ENCODE measurements around the gene LDLRAD4.

DNA sequence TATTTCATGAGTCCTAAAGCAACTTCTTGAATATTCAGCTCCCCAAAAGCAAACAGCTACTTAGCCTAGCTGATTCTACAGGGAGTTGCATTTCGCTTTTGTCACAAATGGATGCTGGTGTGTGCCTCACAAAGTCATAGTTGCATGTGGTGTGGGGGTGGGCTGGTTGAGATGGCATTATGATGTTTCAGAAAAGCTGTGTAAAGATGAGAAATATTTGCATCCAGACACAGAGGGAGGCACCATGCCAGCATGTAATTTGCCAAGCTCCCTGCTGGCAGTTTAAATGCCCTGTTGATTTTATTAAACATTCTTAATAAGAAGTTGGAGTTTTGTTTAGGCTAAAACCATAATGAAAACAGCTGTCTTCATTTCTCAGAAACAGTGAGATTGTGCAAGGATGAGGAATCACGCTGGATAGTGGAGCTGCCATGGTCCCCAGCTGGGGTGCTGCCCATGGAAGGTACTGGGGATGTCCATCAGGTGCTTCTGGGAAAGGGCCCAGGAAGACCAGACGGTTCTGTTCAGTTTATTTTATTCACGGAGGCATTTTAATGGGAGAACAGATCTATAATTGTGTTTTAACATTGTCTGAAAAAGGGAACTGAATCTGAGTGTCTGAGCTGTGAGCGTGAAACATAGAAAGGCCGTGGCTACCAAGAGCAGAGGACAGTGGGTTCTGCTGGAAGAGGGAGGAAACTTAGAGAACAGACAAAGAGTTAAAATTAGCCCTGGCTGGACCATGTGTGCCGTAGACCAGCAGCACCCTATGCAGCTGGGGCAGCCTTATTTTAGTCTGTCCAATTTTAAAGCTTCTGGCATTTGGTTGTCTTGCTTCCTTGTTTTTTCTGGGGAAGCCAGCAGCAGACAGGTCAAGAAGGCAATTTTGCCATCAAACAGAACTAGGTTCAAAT is 330.7 kb downstream of the LDLRAD4 start:
- TF ChIP-seq, protein P1, sequence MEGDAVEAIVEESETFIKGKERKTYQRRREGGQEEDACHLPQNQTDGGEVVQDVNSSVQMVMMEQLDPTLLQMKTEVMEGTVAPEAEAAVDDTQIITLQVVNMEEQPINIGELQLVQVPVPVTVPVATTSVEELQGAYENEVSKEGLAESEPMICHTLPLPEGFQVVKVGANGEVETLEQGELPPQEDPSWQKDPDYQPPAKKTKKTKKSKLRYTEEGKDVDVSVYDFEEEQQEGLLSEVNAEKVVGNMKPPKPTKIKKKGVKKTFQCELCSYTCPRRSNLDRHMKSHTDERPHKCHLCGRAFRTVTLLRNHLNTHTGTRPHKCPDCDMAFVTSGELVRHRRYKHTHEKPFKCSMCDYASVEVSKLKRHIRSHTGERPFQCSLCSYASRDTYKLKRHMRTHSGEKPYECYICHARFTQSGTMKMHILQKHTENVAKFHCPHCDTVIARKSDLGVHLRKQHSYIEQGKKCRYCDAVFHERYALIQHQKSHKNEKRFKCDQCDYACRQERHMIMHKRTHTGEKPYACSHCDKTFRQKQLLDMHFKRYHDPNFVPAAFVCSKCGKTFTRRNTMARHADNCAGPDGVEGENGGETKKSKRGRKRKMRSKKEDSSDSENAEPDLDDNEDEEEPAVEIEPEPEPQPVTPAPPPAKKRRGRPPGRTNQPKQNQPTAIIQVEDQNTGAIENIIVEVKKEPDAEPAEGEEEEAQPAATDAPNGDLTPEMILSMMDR (conservative IDR thresholded peaks at IDR 0.05; ENCODE audit: low read depth in 2 of 2) = no peak
- TF ChIP-seq, protein P2, sequence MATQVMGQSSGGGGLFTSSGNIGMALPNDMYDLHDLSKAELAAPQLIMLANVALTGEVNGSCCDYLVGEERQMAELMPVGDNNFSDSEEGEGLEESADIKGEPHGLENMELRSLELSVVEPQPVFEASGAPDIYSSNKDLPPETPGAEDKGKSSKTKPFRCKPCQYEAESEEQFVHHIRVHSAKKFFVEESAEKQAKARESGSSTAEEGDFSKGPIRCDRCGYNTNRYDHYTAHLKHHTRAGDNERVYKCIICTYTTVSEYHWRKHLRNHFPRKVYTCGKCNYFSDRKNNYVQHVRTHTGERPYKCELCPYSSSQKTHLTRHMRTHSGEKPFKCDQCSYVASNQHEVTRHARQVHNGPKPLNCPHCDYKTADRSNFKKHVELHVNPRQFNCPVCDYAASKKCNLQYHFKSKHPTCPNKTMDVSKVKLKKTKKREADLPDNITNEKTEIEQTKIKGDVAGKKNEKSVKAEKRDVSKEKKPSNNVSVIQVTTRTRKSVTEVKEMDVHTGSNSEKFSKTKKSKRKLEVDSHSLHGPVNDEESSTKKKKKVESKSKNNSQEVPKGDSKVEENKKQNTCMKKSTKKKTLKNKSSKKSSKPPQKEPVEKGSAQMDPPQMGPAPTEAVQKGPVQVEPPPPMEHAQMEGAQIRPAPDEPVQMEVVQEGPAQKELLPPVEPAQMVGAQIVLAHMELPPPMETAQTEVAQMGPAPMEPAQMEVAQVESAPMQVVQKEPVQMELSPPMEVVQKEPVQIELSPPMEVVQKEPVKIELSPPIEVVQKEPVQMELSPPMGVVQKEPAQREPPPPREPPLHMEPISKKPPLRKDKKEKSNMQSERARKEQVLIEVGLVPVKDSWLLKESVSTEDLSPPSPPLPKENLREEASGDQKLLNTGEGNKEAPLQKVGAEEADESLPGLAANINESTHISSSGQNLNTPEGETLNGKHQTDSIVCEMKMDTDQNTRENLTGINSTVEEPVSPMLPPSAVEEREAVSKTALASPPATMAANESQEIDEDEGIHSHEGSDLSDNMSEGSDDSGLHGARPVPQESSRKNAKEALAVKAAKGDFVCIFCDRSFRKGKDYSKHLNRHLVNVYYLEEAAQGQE (IDR thresholded peaks at IDR 0.05; ENCODE audit: unreplicated experiment) = no peak
- TF ChIP-seq JUNB (IDR thresholded peaks at IDR 0.05; ENCODE audit: unreplicated experiment) = no peak
- TF ChIP-seq, protein P3, sequence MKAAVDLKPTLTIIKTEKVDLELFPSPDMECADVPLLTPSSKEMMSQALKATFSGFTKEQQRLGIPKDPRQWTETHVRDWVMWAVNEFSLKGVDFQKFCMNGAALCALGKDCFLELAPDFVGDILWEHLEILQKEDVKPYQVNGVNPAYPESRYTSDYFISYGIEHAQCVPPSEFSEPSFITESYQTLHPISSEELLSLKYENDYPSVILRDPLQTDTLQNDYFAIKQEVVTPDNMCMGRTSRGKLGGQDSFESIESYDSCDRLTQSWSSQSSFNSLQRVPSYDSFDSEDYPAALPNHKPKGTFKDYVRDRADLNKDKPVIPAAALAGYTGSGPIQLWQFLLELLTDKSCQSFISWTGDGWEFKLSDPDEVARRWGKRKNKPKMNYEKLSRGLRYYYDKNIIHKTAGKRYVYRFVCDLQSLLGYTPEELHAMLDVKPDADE (IDR thresholded peaks at IDR 0.05) = no peak
- no peak for TF ChIP-seq POLR2AphosphoS5 (IDR thresholded peaks at IDR 0.05; ENCODE audit: low read depth)

All from GM23338 (cell line).